Mesothelial cell of epicardium (in vitro differentiated cells): Measurements from ENCODE around the gene NEUROG2. TPM values are rescaled to one million over a fixed set of nuclear protein-coding genes. Genes with fewer than 3 reads are reported as not detected.

ENCODE experiments used
- DNase-seq, 2 experiments: peaks; one replicate each; pipeline ENCODE4 v3.0.0; 2021; ENCODE audit warnings: low spot score in 2 of 2; ENCODE audit not compliant: unreplicated experiment in 2 of 2
- H3K27ac Mint-ChIP-seq: 2 replicates; pipeline ENCODE4 v1.8.0; 2021; ENCODE audit warnings: mixed read lengths
- H3K27me3 Mint-ChIP-seq: 2 replicates; pipeline ENCODE4 v1.8.0; 2021; ENCODE audit warnings: low read depth, mixed read lengths
- H3K36me3 Mint-ChIP-seq: 2 replicates; pipeline ENCODE4 v1.8.0; 2021; ENCODE audit warnings: mixed read lengths
- H3K4me1 Mint-ChIP-seq: 2 replicates; pipeline ENCODE4 v1.8.0; 2021; ENCODE audit warnings: mixed read lengths
- H3K4me3 Mint-ChIP-seq: 2 replicates; pipeline ENCODE4 v1.8.0; 2021; ENCODE audit warnings: mild to moderate bottlenecking, moderate library complexity, mixed read lengths
- H3K9me3 Mint-ChIP-seq: 2 replicates; pipeline ENCODE4 v1.8.0; 2021; ENCODE audit warnings: mixed read lengths
- CTCF ChIP-seq: fragments of 200-600 bp; sonication (generic); IDR thresholded peaks from one replicate; pipeline ENCODE4 v1.5.0; 2021; ENCODE audit warnings: antibody characterized with exemption; ENCODE audit not compliant: unreplicated experiment
- total RNA-seq: library from RNA; stranded (reverse); gene quantifications from 3 replicates; pipeline ENCODE4 v1.2.1, GENCODE V29; 2021

NEUROG2 gene
- total RNA-seq, 1 donor from 2014 or later: not detected

GRCh38 chr4:112519689-112520597, 4.0 kb upstream of the NEUROG2 start:
- H3K4me1 Mint-ChIP-seq: peaks cover 24% of the 10 kb centered on the region
- no peak for DNase-seq
- peaks cover 97% of the 10 kb centered on the region for H3K27me3 Mint-ChIP-seq
- no peaks in the 10 kb centered on the region for H3K36me3 Mint-ChIP-seq
- peaks cover 2% of the 10 kb centered on the region for H3K9me3 Mint-ChIP-seq
- no peak overlapping the region for H3K27ac Mint-ChIP-seq
- no peak for TF ChIP-seq CTCF
- no peak overlapping the region for H3K4me3 Mint-ChIP-seq

GRCh38 chr4:112518675-112519074, 2.7 kb upstream of the NEUROG2 start:
- DNase-seq: no peak
- H3K4me1 Mint-ChIP-seq: peaks cover 31% of the 10 kb centered on the region
- no peak overlapping the region for H3K27ac Mint-ChIP-seq
- H3K27me3 Mint-ChIP-seq: peaks cover 98% of the 10 kb centered on the region
- no peak for TF ChIP-seq CTCF
- no peaks in the 10 kb centered on the region for H3K36me3 Mint-ChIP-seq
- no peak overlapping the region for H3K4me3 Mint-ChIP-seq
- H3K9me3 Mint-ChIP-seq: peaks cover 2% of the 10 kb centered on the region

DNA sequence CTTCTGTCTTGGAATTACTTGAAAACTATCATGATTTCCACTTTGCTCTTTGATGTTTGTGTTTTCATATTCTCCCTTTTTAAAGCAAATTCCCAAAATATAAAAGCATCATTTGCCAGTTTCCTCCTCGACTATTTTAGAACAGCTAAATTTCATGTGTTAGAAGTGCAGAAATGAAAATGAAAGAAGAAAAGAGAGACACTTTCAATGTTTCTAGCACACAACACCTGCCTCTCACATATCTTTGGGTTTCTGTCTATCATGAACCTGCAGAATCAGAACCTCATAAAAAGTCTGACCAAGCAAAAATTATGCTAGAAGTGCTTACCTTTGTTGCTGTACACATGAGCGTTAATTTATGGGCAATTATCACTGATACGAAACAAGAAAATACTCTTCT, 1.9 kb upstream of the NEUROG2 start:
- no peak for DNase-seq
- Mint-ChIP-seq H3K27ac (no peak overlapping the region), H3K9me3 (peaks cover 2% of the 10 kb centered on the region), H3K4me3 (no peak overlapping the region), H3K4me1 (peaks cover 26% of the 10 kb centered on the region), H3K27me3 (peaks cover 97% of the 10 kb centered on the region), H3K36me3 (no peaks in the 10 kb centered on the region)
- TF ChIP-seq CTCF: no peak

GRCh38 chr4:112517067-112517634, 1.2 kb upstream of the NEUROG2 start:
- Mint-ChIP-seq H3K4me3 (peak overlapping the region; percentile 33), H3K27ac (no peak overlapping the region), H3K9me3 (peaks cover 2% of the 10 kb centered on the region), H3K36me3 (no peaks in the 10 kb centered on the region), H3K4me1 (peaks cover 26% of the 10 kb centered on the region), H3K27me3 (peaks cover 97% of the 10 kb centered on the region)
- DNase-seq: no peak
- TF ChIP-seq CTCF: no peak

DNA sequence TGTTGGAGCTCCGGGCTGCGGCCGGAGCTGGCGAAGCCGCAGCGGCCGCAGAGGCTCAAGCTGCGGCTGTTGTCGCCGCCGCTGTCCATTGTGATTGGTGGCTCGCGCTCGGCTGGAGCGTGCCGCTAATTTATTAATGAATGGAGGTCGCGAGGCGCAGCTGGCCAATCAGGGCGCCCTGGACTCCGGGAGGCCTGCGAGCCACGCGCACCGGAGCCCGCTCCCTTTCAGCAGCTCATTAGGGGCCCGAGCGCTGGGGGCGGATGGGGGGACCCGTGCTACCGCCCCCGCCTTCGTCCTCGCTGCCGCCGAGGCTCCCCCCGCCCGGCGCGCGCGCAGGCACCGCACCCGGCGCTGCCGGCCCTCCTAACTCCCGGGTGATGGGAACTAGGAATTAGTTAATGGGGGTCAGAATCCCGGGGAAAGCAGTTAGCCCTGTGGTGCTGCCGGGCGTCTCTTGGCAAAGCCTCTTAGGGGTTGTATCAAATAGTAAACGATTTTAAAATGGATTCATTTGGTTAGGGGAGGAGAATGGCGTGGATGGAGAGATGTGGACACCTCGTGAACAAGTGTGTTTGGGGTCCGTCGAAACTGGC, 589 bp upstream of the NEUROG2 start:
- H3K27ac Mint-ChIP-seq: no peak overlapping the region
- peak overlapping the region; percentile 76 for H3K4me3 Mint-ChIP-seq
- TF ChIP-seq CTCF: no peak
- peak in 1 of 2 experiments; percentile 38 for DNase-seq
- peaks cover 2% of the 10 kb centered on the region for H3K9me3 Mint-ChIP-seq
- no peaks in the 10 kb centered on the region for H3K36me3 Mint-ChIP-seq
- H3K27me3 Mint-ChIP-seq: peaks cover 97% of the 10 kb centered on the region
- H3K4me1 Mint-ChIP-seq: peaks cover 26% of the 10 kb centered on the region
